AG20443 (cell line): ENCODE measurements around the gene CHCHD5.
"Not testable (repeated sequence)": the region's sequence is repeated elsewhere in the genome, so short reads cannot be mapped to it uniquely, and the experiment has no call there.

Experiments
- DNase-seq: peaks from one replicate; pipeline ENCODE4 v3.0.0; 2012; ENCODE audit warnings: low spot score, mixed read lengths

The CHCHD5 gene

GRCh38 chr2:112585873-112586464 lies 1.6 kb downstream of the CHCHD5 start:
- DNase-seq: no peak

- no peak for DNase-seq
Measured at GRCh38 chr2:112588611-112589045, 4.2 kb downstream of the CHCHD5 start.

DNA sequence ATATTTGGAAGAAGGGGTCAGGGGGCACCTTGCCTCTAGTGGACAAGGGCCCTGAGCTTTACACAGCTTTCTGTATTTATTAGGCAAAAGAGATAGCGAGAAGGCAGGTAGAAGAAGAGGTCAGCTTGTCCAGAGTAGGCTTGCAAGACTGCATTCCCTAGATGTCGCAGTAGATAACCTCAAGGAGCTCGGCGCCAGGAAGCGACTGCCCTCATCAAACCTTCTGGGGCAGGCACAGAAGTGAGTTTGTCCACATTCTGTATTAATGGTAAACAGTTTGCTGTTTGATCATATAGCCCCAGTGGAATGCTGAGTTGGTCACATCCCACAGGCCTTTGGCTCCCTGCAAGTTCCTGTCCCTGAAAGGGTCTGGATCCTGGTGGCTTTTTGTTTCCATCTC lies 7.0 kb downstream of the CHCHD5 start:
- DNase-seq: no peak

- DNase-seq: no peak
Measured at GRCh38 chr2:112593736-112594135, 9.3 kb downstream of the CHCHD5 start.

DNA sequence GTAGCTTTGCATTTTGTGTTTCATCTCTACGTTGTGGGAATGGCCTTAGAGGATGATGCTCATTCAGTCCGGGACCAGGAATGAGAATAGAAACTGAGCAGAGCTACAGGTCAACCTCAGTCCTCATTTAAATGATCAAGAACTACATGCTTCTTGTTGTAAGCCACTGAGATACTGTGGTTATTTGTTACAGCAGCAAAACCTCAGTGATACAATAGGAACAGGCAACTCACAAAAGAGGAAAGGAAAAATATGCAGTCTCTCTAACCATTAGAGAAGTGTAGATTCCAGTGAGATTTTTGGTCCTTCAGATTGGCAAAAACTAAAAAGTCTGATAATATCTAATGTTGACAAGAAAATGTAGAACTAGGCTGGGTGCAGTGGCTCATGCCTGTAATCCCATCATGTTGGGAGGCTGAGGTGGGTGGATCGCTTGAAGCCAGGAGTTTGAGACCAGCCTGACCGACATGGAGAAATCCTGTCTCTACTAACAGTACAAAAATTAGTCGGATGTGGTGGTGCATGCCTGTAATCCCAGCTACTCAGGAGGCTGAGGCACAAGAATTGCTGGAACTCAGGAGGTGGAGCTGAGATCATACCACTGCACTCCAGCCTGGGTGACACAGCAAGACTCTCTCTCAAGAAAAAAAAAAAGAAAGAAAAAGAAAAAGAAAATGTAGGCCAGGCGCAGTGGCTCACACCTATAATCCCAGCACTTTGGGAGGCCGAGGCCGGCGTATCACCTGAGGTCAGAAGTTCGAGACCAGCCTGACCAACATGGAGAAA lies 13.3 kb downstream of the CHCHD5 start:
- DNase-seq: no peak

DNA sequence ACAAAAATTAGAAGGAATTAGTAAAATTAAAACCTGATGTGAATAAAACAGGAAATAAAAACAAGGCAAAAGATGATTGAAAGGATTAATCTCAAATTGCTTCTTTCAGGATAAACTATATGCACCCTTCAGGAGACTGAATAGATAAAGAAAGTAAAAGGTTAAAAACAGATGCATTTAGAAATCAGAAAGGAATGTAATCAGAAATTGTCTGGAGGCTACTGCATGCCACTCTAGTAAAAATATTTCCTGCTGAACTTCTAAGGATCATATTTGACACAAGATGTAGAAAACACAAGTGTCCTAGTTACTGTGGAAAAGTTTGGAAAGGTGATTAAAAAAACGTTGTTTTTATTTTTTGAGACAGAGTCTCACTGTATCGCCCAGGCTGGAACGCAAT lies 16.2 kb downstream of the CHCHD5 start:
- DNase-seq: no peak

- no peak for DNase-seq
Measured at GRCh38 chr2:112601754-112602153, 17.3 kb downstream of the CHCHD5 start.

- DNase-seq: no peak
Measured at GRCh38 chr2:112602917-112603316, 18.5 kb downstream of the CHCHD5 start.

DNA sequence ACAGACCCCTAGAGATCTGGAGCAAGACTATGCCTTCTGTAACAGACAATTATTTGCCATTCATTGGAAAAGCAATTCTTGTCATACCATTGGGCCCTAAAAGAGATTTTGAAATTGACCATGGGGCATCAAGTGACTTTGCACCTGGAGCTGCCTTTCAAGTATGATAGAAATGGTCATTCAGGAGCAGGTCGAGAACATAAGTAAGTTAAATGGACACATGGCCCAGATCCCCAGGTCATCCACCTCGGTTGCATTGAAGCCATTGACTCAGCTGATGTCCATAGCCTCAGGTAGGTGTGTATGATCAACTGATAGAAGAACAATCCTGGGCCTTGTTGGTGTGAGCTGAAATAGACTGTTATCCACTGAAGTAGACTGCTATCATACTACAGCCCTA lies 19.3 kb downstream of the CHCHD5 start:
- DNase-seq: no peak

DNA sequence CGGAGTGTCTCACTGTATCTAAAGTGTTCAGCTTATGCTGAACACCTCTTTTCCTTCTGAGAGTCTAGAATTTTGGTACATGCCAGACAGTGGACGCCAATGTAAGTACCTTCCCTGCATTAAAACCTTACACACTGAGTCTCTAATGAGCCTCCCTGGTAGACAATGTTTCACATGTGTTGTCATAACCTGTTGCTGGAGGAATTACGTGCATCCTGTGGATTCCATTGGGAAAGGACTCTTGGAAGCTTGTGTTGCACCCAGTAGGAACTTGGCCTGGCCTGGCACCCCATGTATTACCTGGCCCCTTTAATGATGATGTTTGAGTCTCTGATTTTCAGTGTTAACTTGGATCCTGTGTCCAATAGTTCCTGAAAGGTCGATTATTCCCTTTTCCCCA lies 20.5 kb downstream of the CHCHD5 start:
- no peak for DNase-seq

- DNase-seq: no peak
Measured at GRCh38 chr2:112605926-112606325, 21.5 kb downstream of the CHCHD5 start.

GRCh38 chr2:112606547-112606946 lies 22.1 kb downstream of the CHCHD5 start:
- no peak for DNase-seq

GRCh38 chr2:112607680-112608438 lies 23.4 kb downstream of the CHCHD5 start:
- no peak for DNase-seq

DNA sequence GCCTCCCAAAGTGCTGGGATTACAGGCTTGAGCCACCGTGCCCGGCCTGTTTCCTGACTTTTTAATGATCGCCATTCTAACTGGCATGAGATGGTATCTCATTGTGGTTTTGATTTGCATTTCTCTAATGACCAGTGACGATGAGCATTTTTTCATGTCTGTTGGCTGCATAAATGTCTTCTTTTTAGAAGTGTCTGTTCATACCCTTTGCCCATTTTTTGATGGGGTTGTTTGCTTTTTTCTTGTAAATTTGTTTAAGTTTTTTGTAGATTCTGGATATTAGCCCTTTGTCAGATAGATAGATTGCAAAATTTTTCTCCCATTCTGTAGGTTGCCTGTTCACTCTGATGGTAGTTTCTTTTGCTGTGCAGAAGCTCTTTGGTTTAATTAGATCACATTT lies 24.9 kb downstream of the CHCHD5 start:
- DNase-seq: not testable (repeated sequence)

GRCh38 chr2:112612283-112612682 lies 27.9 kb downstream of the CHCHD5 start:
- DNase-seq: not testable (repeated sequence)

DNA sequence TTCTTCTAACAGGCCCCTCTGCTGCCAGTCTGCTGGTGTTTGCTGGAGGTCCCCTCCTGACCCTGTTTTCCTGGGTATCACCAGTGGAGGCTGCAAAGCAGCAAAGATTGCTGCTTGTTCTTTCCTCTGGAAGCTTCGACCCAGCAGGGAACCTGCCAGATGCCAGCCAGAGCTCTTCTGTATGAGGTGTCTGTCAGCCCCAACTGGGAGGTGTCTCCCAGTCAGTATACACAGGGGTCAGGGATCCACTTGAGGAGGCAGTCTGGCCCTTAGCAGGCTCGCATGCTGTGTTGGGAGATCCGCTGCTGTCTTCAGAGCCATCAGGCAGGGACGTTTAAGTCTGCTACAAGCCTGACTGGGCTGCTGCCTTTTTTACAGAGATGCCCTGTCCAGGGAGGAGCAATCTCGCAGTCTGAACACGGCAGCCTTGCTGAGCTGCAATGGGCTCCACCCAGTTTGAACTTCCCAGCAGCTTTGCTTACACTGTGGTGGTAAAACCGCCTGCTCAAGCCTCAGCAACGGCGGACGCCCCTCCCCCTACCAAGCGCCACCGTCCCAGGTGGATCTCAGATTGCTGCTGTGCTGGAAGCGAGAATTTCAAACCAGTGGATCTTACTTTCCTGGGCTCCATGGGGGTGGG lies 29.9 kb downstream of the CHCHD5 start:
- DNase-seq: no peak

DNA sequence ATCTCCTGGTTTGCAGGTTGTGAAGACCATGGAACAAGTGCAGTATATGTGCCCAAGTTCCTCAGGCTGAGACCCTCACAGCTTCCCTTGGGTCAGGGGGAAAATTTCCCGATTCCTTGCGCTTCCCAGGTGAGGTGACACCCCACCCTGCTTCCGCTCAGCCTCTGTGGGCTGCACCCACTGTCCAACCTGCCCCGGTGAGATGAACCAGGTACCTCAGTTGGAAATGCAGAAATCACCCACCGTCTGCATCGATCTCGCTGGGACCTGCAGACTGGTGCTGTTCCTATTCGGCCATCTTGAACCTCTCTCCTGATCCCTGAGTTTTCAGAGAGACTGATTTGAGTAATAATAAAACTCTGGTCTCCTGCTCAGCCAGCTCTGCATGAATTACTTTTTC lies 30.6 kb downstream of the CHCHD5 start:
- DNase-seq: no peak

GRCh38 chr2:112615798-112616197 lies 31.4 kb downstream of the CHCHD5 start:
- DNase-seq: not testable (repeated sequence)

DNA sequence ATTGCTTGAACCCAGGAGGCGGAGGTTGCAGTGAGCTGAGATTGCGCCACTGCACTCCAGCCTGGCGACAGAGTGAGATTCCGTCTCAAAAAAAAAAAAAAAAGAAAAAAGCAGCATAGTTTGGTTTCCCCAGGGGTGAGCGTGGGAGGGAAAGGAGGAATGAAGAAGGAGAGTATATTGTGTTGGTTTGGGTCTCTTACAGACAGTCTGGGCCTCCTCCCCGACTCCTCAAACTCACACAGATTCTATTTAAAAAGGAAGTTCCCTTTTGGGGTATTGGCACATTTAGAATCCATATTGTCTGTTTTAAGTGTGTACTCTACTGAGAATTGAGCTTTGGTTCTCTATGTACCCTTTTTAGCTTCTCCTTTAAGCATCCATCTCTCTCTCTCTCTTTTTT lies 34.0 kb downstream of the CHCHD5 start:
- no peak for DNase-seq

DNA sequence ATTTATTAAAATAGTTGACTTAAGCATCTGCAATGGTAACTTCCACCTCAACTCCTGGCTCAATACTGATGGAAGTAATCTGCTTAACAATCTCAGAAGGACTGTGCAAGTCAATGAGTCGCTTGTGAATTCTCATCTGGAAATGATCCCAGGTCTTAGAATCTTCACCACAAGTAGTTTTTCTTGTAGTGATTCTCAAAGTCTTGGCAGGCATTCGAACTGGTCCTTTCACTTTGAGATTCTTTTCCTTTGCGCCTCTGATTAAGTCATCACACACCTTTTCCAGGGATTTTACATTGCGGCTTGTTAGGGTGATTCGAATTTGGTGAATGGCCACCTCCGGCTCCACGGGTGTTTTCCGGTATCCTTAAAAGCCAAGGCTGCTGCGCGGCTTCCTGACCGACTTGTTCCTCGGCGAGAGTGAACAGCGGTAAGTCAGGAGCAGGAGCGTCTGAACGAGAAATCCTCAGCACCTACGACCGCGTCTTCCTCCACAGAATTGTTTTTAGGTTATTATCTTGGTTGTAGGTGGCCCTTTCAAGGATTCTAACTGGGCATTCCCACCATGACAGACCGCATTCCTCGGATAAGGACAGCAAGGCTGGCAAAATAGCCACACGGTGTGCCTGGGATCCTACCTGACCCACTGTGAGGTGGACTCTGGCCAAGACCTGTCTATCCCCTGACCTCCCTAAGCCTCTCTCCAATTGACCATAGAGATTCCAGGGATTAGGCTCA lies 37.5 kb downstream of the CHCHD5 start:
- no peak for DNase-seq

- DNase-seq: peak; percentile 70
Measured at GRCh38 chr2:112622528-112622849, 38.1 kb downstream of the CHCHD5 start.
